Smooth muscle cell (in vitro differentiated cells): ENCODE measurements around the gene CMBL. TPM values are rescaled to one million over a fixed set of nuclear protein-coding genes. Genes with fewer than 3 reads are reported as not detected.

Experiments used
- DNase-seq: peaks from one replicate; lab custom pipeline; 2025; ENCODE audit not compliant: unreplicated experiment; lab: John Stamatoyannopoulos, UW
- H2AFZ ChIP-seq: fragments of 200-600 bp; sonication (generic); 2 replicates; pipeline ENCODE4 v1.6.0; 2016; ENCODE audit warnings: antibody characterized with exemption, low read depth, mild to moderate bottlenecking
- H3F3A ChIP-seq: fragments of 200-600 bp; sonication (generic); 2 replicates; pipeline ENCODE4 v1.6.0; 2017; ENCODE audit warnings: antibody characterized with exemption, low read depth
- H3K27ac ChIP-seq: fragments of 200-600 bp; sonication (generic); 2 replicates; pipeline ENCODE4 v1.5.1; 2016; ENCODE audit warnings: low read depth, mild to moderate bottlenecking
- H3K27me3 ChIP-seq: fragments of 200-600 bp; sonication (generic); 2 replicates; pipeline ENCODE4 v1.6.1; 2016; ENCODE audit warnings: low read depth, mild to moderate bottlenecking
- H3K36me3 ChIP-seq: fragments of 200-600 bp; sonication (generic); 2 replicates; pipeline ENCODE4 v1.5.1; 2016; ENCODE audit warnings: low read depth
- H3K4me1 ChIP-seq: fragments of 200-600 bp; sonication (generic); 2 replicates; pipeline ENCODE4 v1.5.1; 2016; ENCODE audit warnings: low read depth
- H3K4me2 ChIP-seq: fragments of 200-600 bp; sonication (generic); 2 replicates; pipeline ENCODE4 v1.6.0; 2016; ENCODE audit warnings: mild to moderate bottlenecking
- H3K4me3 ChIP-seq: fragments of 200-600 bp; sonication (generic); 2 replicates; pipeline ENCODE4 v1.5.1; 2016; ENCODE audit warnings: mild to moderate bottlenecking
- H3K79me2 ChIP-seq: fragments of 200-600 bp; sonication (generic); 2 replicates; pipeline ENCODE4 v1.6.0; 2016; ENCODE audit warnings: low read depth, mild to moderate bottlenecking
- H3K9ac ChIP-seq: fragments of 200-600 bp; sonication (generic); 2 replicates; pipeline ENCODE4 v1.6.0; 2016; ENCODE audit warnings: low read depth
- H3K9me3 ChIP-seq: fragments of 200-600 bp; sonication (generic); replicated peaks from 2 replicates; pipeline ENCODE4 v1.5.1; 2016; ENCODE audit warnings: low read depth
- H4K20me1 ChIP-seq: fragments of 200-600 bp; sonication (generic); 2 replicates; pipeline ENCODE4 v1.6.0; 2016; ENCODE audit warnings: low read depth
- WGBS: methylation state at CpG from one replicate; pipeline ENCODE4 v1.1.7; 2016; ENCODE audit warnings: low lambda C conversion rate; 5-methylcytosine and 5-hydroxymethylcytosine counted together
- polyA plus RNA-seq: library from polyadenylated mRNA; unstranded; fragments of >200 nt; fragmentation: Nextera tagmentation; extraction: Ambion mirVana; gene quantifications from 2 replicates; pipeline ENCODE4 v1.2.1, GENCODE V29; 2016
- total RNA-seq: library from RNA; depleted of rRNA; stranded (reverse); fragments of >200 nt; gene quantifications from 2 replicates; pipeline ENCODE4 v1.2.3, GENCODE V29; 2014
- TF ChIP-seq, protein P1 (sequence below): fragments of 200-600 bp; sonication (generic); IDR thresholded peaks from 2 replicates; pipeline ENCODE4 v1.5.1; 2017; ENCODE audit warnings: borderline replicate concordance, mild to moderate bottlenecking, antibody characterized with exemption; ENCODE audit not compliant: insufficient read depth, poor library complexity, severe bottlenecking

Gene CMBL
- total and polyA plus RNA-seq, 2 experiments from 2014 or later: 6.3 to 12.0 TPM

DNA sequence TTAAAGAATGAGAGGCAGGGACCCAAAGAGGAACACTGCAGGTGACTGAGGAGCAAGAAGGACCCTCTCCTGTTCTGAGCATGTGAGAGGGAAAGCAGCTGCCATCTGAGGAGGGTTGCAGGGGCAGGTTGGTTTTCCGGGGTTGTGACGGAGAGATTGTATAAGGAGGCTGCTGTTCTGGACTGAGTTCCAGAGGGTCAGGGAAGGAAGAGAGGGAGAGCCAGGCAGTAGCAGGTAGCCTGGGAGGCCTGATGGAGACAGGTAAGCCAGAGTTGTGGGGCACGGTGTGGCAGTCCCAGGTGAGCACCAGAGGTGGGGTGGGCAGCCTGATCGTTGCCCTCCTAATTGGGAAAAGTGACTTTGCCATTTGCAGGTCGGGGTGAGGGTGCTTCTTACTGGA, 47.8 kb downstream of the CMBL start:
- DNase-seq: no peak
- TF ChIP-seq, protein P1, sequence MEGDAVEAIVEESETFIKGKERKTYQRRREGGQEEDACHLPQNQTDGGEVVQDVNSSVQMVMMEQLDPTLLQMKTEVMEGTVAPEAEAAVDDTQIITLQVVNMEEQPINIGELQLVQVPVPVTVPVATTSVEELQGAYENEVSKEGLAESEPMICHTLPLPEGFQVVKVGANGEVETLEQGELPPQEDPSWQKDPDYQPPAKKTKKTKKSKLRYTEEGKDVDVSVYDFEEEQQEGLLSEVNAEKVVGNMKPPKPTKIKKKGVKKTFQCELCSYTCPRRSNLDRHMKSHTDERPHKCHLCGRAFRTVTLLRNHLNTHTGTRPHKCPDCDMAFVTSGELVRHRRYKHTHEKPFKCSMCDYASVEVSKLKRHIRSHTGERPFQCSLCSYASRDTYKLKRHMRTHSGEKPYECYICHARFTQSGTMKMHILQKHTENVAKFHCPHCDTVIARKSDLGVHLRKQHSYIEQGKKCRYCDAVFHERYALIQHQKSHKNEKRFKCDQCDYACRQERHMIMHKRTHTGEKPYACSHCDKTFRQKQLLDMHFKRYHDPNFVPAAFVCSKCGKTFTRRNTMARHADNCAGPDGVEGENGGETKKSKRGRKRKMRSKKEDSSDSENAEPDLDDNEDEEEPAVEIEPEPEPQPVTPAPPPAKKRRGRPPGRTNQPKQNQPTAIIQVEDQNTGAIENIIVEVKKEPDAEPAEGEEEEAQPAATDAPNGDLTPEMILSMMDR: no peak
- no peaks in the 10 kb centered on the region for H3K27me3 ChIP-seq
- no peak overlapping the region for H2AFZ ChIP-seq
- H3F3A ChIP-seq: peaks cover 16% of the 10 kb centered on the region
- H3K9ac ChIP-seq: no peak overlapping the region
- H3K4me2 ChIP-seq: no peak overlapping the region
- no peaks in the 10 kb centered on the region for H3K9me3 ChIP-seq
- peaks cover 62% of the 10 kb centered on the region for H3K36me3 ChIP-seq
- WGBS: 100% methylated on average over 5 of the region's 5 CpGs
- H4K20me1 ChIP-seq: peaks cover 66% of the 10 kb centered on the region
- H3K4me1 ChIP-seq: no peaks in the 10 kb centered on the region
- no peak overlapping the region for H3K27ac ChIP-seq
- H3K79me2 ChIP-seq: peaks cover 15% of the 10 kb centered on the region
- no peak overlapping the region for H3K4me3 ChIP-seq

DNA sequence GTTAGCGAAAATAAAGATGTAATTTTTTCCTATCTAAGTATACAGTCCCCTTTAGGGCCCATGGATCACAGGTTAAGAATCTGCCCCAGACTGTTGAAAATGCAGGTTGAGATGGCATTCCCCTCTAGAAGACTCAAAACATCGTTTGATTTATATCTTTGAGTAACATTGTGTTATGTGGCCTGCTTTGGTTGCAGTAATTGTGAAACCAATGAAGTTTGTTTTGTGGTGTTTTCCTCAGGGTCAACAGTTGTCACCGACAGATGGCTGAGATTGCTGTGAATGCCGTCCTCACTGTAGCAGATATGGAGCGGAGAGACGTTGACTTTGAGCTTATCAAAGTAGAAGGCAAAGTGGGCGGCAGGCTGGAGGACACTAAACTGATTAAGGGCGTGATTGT, 49.8 kb downstream of the CMBL start:
- Histone ChIP-seq H3K79me2 (peaks cover 34% of the 10 kb centered on the region), H3K36me3 (peaks cover 46% of the 10 kb centered on the region)
- WGBS: 72% methylated on average over 8 of the region's 8 CpGs

DNA sequence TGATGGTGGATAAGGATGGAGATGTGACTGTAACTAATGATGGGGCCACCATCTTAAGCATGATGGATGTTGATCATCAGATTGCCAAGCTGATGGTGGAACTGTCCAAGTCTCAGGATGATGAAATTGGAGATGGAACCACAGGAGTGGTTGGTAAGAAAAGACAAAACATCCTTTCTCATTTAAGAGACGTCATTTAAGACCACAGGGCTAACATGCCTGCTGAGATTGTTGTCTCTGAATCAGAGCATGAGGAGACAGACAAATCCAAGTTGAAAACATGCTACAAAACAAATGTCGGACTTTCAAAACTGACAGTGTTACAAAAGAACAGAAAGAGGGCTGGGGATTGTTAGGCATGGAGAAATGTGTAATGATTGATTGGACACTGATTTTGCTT, 53.0 kb downstream of the CMBL start:
- H3K79me2 ChIP-seq: peaks cover 61% of the 10 kb centered on the region
- peaks cover 80% of the 10 kb centered on the region for H4K20me1 ChIP-seq
- H3K4me3 ChIP-seq: no peak overlapping the region
- H3K9me3 ChIP-seq: no peaks in the 10 kb centered on the region
- WGBS: 40% methylated on average over 2 of the region's 2 CpGs
- H3F3A ChIP-seq: no peaks in the 10 kb centered on the region
- TF ChIP-seq, protein P1: no peak
- peaks cover 30% of the 10 kb centered on the region for H3K36me3 ChIP-seq
- no peak overlapping the region for H3K27ac ChIP-seq
- no peak for DNase-seq
- no peaks in the 10 kb centered on the region for H3K27me3 ChIP-seq
- H2AFZ ChIP-seq: no peak overlapping the region
- peaks cover 11% of the 10 kb centered on the region for H3K4me1 ChIP-seq
- no peak overlapping the region for H3K9ac ChIP-seq
- no peak overlapping the region for H3K4me2 ChIP-seq

More for the DNA sequence above, 49.8 kb downstream of the CMBL start:
- Histone ChIP-seq H2AFZ (no peak overlapping the region), H3K4me1 (no peaks in the 10 kb centered on the region), H3K27me3 (no peaks in the 10 kb centered on the region), H3K9ac (no peak overlapping the region), H4K20me1 (peaks cover 80% of the 10 kb centered on the region), H3F3A (peaks cover under 1% of the 10 kb centered on the region), H3K4me2 (no peak overlapping the region), H3K4me3 (no peak overlapping the region), H3K9me3 (no peaks in the 10 kb centered on the region), H3K27ac (no peak overlapping the region)
- DNase-seq: no peak
- TF ChIP-seq, protein P1: no peak

DNA sequence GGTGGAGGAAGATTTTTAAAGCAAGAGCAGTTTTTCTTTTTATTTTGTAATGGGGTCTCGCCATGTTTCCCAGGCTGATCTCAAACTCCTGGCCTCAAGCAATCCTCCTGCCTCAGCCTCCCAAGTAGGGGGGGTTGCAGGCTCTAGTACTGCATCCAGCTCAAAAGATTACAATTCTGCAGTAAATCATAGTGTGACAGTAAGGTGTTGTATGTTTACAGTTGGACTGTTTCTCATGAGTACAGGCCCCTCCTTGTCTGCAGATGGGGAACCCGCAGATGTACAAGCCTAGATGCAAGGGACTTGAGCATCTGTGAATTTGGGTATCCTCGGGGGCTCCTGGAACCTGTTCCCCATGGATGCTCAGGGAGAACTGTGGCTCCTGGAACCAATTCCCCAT, 54.3 kb downstream of the CMBL start:
- DNase-seq: no peak
- Histone ChIP-seq H3K9me3 (no peaks in the 10 kb centered on the region), H3K4me1 (peaks cover 11% of the 10 kb centered on the region), H3K27me3 (no peaks in the 10 kb centered on the region), H3K4me2 (no peak overlapping the region), H3K9ac (no peak overlapping the region), H3K36me3 (peaks cover 20% of the 10 kb centered on the region), H2AFZ (no peak overlapping the region), H3K27ac (no peak overlapping the region), H3F3A (no peaks in the 10 kb centered on the region), H4K20me1 (peaks cover 75% of the 10 kb centered on the region), H3K4me3 (no peak overlapping the region), H3K79me2 (peaks cover 66% of the 10 kb centered on the region)
- TF ChIP-seq, protein P1: no peak
- WGBS: 94% methylated on average over 3 of the region's 3 CpGs
